ENCODE data around the gene PYM1. TPM values are rescaled to one million over a fixed set of nuclear protein-coding genes. Genes with fewer than 3 reads are reported as not detected.
A peak's percentile ranks its signal among the peaks of the same experiment; 100 is the strongest.
"Not testable (repeated sequence)": the region's sequence is repeated elsewhere in the genome, so short reads cannot be mapped to it uniquely, and the experiment has no call there.

Gene PYM1
- total RNA-seq, 2 donors from 2014 or later, result 17.6 to 20.6 TPM

GRCh38 chr12:55926738-55927587 lies 731 bp downstream of the PYM1 start:
- Histone ChIP-seq H3K9me3 (no peaks in the 10 kb centered on the region), H3K4me3 (peak overlapping the region; percentile 78 to 93), H3K36me3 (no peaks in the 10 kb centered on the region), H3K4me1 (peaks cover 0 to 37% of the 10 kb centered on the region in 2 donors), H3K27ac (peak overlapping the region; percentile 94 to 99), H3K27me3 (no peaks in the 10 kb centered on the region)
- peak; percentile 91 for DNase-seq (ENCODE audit: low spot score)
- peak; percentile 84 to 90 for TF ChIP-seq CTCF (IDR thresholded peaks at IDR 0.05)

- H3K4me3 ChIP-seq, result peak overlapping the region; percentile 78 to 93
- no peak for DNase-seq (ENCODE audit: low spot score)
- no peak for TF ChIP-seq CTCF (IDR thresholded peaks at IDR 0.05)
- H3K9me3 ChIP-seq, result no peaks in the 10 kb centered on the region
- H3K27ac ChIP-seq, result peak overlapping the region; percentile 94 to 99
- no peaks in the 10 kb centered on the region for H3K27me3 ChIP-seq
- peaks cover 0 to 35% of the 10 kb centered on the region in 2 donors for H3K4me1 ChIP-seq
- no peaks in the 10 kb centered on the region for H3K36me3 ChIP-seq
Observed at GRCh38 chr12:55925870-55926737, 1.6 kb downstream of the PYM1 start.

- H3K36me3 ChIP-seq, result no peaks in the 10 kb centered on the region
- TF ChIP-seq CTCF (IDR thresholded peaks at IDR 0.05), result no peak
- no peak for DNase-seq (ENCODE audit: low spot score)
- no peak overlapping the region for H3K4me3 ChIP-seq
- no peaks in the 10 kb centered on the region for H3K27me3 ChIP-seq
- H3K4me1 ChIP-seq, result peaks cover 0 to 32% of the 10 kb centered on the region in 2 donors
- H3K9me3 ChIP-seq, result no peaks in the 10 kb centered on the region
- no peak overlapping the region for H3K27ac ChIP-seq
Observed at GRCh38 chr12:55925371-55925770, 2.3 kb downstream of the PYM1 start.

GRCh38 chr12:55923648-55924047 lies 4.0 kb downstream of the PYM1 start:
- not testable (repeated sequence) for H3K4me3 ChIP-seq; DNase-seq (ENCODE audit: low spot score); H3K36me3 ChIP-seq; H3K27ac ChIP-seq; H3K27me3 ChIP-seq; H3K9me3 ChIP-seq
- H3K4me1 ChIP-seq, result peaks cover 0 to 21% of the 10 kb centered on the region in 2 donors

GRCh38 chr12:55922126-55922525 lies 5.6 kb downstream of the PYM1 start:
- Histone ChIP-seq H3K9me3 (no peaks in the 10 kb centered on the region), H3K27me3 (no peaks in the 10 kb centered on the region), H3K27ac (no peak overlapping the region), H3K4me3 (no peak overlapping the region), H3K36me3 (no peaks in the 10 kb centered on the region), H3K4me1 (peaks cover 0 to 13% of the 10 kb centered on the region in 2 donors)
- DNase-seq (ENCODE audit: low spot score), result no peak
- TF ChIP-seq CTCF (IDR thresholded peaks at IDR 0.05), result no peak

GRCh38 chr12:55919032-55919431 lies 8.7 kb downstream of the PYM1 start:
- not testable (repeated sequence) for H3K4me3 ChIP-seq; H3K27ac ChIP-seq; H3K36me3 ChIP-seq; DNase-seq (ENCODE audit: low spot score); H3K9me3 ChIP-seq; H3K4me1 ChIP-seq; H3K27me3 ChIP-seq

Data from right atrium auricular region (tissue), 2 donors.